RCC 7860 (cell line): ENCODE measurements around the gene SNRPA.
"Not testable (repeated sequence)": the region's sequence is repeated elsewhere in the genome, so short reads cannot be mapped to it uniquely, and the experiment has no call there.

ENCODE experiments used
- DNase-seq: peaks from one replicate; pipeline ENCODE4 v3.0.0-alpha.2; 2015; ENCODE audit warnings: low spot score
- FAIRE-seq: peaks from 2 replicates; lab custom pipeline; 2012; peaks lifted over from hg19 to GRCh38; lab: Jason Lieb, UNC

SNRPA gene

GRCh38 chr19:40721140-40721486 lies 29.9 kb upstream of the SNRPA start:
- FAIRE-seq (no peak), DNase-seq (no peak)

DNA sequence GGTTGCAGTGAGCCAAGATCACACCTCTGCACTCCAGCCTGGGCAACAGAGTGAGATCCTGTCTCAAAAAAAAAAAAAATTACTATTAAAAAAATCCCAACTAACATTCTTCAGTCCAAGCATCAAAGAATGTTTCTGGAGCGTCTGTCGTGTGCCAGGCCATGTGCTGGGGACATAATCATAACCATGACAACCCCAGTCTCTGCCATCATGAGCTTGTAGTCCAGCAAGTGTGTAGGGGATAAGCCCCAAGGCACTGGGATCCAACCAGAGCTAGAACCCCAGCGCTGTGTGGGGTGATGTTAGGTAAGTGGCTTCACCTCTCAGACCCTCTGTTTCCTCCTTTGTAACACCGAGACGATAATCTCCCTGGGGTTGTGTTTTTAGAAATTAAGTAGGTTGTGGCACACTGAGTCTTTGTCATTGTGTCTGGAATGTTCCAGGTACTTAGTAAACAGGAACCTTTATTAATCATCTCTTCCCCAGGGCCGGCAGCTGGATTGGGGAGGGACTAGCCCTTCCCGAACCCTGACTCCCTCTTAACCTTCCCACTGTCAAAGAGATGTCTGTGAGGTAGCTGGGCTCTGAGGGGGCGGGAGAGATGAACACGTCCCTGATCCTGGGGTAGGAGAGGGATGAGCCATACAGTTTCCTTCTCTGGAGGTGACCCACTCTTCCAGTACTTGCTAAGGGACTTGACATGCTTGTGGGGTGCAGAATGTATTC lies 28.9 kb upstream of the SNRPA start:
- no peak for DNase-seq
- FAIRE-seq: no peak

- DNase-seq (no peak), FAIRE-seq (no peak)
Observed at GRCh38 chr19:40723661-40724254, 27.2 kb upstream of the SNRPA start.

- no peak for DNase-seq
- FAIRE-seq: no peak
Observed at GRCh38 chr19:40724315-40724714, 26.7 kb upstream of the SNRPA start.

DNA sequence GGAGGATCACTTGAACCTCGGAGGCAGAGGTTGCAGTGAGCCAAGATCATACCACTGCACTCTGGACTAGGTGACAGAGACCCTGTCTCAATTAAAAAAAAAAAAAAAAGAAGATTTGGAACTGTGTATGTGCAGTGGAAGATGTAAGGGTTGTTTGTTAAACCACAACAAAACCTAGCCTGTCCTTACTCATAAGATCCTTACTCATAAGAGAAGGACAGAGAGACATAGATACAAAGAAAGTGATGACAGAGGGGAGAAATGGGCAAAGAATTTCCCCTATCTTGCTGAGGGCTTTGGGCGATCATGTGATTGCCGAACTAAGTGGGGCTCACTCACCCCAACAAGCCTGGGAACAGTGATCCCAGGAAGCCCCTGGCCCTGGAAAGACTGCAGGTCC lies 26.1 kb upstream of the SNRPA start:
- DNase-seq (no peak), FAIRE-seq (no peak)

DNA sequence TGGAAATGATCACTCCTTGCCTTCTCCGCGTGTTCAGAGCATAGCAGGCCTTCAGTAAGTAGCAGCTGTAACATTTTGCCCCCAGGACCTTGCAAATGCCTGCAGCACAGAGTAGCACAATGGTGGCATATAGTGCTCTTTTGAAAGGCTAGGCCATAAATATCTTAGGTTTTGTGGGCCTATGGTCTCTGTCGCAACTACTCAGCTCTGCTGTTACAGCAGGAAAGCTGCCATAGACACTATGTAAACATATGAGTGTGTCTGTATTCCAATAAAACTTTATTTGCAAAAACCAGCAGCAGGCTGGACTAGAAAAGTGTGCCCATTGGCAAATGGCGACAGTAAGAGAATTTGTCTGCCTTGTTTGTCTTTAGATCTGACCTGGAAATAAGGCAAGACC lies 24.7 kb upstream of the SNRPA start:
- FAIRE-seq (no peak), DNase-seq (no peak)

DNA sequence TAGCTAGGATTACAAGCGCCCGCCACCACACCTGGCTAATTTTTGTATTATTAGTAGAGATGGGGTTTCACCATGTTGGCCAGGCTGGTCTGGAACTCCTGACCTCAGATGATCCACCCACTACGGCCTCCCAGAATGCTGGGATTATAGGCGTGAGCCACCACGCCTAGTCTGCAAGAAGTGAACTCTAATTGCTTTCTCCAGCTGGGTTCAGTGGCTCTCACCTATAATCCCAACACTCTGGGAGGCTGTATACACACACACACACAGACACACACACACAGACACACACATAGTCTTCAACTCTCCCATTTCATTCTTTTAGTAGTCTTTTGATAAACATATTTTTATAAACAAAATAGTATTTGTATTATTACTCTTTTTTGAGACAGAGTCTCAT lies 20.9 kb upstream of the SNRPA start:
- FAIRE-seq, DNase-seq: not testable (repeated sequence)

DNA sequence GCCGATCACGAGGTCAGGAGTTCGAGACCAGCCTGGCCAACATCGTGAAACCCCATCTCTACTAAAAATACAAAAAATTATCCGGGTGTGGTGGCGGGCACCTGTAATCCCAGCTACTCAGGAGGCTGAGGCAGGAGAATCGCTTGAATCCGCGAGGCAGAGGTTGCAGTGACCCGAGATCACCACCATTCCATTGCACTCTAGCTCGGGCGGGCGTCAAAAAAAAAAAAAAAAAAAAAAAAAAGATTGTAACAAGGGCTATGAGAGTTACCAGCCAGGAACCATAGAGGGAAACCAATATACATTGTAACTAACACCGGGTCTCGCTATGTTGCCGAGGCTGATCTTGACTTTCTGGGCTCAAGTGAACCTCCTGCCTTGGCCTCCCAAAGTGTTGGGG lies 18.7 kb upstream of the SNRPA start:
- not testable (repeated sequence) for DNase-seq, FAIRE-seq

- no peak for DNase-seq
- FAIRE-seq: no peak
Observed at GRCh38 chr19:40733149-40733548, 17.9 kb upstream of the SNRPA start.

DNA sequence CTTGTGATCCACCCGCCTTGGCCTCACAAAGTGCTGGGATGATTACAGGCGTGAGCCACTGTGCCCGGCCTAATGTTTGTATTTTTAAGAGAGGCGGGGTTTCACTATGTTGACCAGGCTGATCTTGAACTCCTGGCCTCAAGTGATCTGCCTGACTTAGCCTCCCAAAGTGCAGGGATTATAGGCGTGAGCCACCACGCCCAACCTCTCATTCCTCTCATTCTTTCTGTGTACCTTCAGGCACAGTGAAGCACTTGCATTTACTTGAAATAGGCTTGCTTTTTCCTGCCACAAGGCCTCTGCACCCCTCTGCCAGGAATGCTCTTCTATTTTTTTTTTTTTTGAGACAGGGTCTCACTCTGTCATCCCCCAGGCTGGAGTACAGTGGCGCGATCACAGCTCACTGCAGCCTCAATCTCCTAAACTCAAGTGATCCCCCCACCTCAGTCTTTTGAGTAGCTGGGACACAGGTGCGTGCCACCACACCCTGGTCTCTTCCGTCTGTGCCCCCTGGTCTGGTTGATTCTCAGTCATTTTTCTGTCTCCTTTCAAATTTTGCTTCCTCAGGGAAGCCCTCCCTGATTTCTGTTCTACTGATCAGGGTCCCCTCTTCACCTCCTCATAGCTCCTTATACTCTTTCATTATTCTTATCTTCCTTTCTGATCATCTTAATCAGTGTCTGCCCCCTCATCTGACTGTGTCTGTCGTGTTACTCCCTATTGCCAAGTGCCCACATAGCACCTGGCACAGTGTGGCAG lies 15.8 kb upstream of the SNRPA start:
- DNase-seq (no peak), FAIRE-seq (no peak)

DNA sequence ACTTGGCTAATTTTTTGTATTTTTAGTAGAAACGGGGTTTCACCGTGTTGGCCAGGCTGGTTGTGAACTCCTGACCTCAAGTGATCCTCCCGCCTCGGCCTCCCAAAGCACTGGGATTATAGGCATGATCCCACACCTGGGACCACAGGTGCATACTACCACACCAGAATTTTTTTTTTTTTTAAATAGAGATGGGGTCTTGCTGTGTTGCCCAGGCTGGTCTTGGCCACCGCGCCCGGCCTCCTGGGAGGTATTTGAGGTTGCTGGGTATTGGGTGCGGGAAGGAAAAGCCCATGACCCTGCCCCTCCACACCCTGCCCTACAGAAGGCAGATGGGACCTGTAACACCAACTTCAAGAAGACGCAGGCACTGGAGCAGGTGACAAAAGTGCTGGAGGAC lies 14.3 kb upstream of the SNRPA start:
- no peak for DNase-seq
- FAIRE-seq: no peak

DNA sequence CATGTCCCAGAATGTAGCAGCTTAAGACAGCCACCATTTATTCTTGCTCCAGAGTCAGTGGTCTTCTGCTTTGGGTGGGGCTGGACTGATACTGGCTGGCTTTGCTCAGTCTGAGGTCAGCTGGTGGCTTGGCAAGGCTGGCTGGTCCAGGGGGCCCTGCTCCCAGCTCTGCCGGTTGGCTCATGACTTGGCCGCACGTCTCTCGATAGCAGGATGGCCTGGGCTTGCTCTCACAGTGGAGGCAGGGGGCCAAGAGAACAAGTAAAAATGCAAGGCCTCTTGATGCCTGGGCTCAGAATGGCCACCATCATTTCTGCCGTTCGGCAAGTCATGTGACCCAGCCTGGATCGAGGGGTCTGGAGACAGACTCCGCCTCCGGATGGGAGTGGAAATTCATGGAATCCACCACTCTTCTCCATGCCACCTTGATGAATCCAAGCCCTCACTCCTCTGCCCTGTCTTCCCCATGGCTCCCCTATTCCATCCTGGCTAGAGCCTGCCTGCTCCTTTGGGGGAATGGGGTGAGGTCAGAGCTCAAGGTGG lies 13.8 kb upstream of the SNRPA start:
- DNase-seq: no peak
- FAIRE-seq: no peak

- FAIRE-seq (no peak), DNase-seq (no peak)
Observed at GRCh38 chr19:40739030-40739839, 11.8 kb upstream of the SNRPA start.

DNA sequence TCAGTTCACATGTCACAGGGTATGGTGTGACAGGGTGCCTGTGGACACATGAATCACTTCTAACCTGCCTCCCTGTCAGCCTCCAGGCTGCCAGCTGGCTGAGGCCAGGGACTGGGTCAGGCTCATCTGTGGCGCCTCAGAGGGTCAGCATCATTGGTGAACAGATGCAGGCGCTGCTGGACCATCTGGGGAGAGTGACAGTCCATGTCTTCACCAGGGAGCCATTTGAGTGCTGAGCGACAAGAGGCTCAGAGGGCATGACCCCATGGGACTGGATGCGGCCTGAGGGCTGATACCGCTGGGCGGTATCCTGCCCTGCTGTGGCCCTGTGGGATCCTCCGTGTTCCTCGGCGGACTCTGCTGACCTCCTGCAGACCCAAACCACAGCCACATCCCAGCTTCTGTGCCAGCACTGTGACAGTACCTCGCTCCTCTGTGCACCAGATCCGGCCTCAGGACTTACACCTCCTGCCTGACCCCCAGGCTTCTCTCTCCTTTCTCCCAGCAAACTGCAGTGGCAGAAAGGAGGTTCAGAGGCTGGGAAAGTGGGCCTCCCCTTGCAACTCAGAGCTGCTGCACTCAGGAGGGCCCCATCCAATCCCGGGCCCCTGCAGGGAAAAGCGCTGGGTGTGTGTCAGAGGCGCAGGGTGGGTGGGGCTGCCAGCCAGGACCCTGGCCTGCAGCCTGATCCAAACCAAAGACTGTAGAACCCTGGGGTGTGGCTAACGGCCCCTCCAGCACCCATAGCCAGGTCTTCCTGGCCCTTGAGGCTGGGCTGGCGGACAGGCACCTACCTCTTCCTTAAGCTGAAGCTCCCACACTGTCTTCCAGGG lies 10.9 kb upstream of the SNRPA start:
- FAIRE-seq: no peak
- DNase-seq: no peak

GRCh38 chr19:40740747-40741146 lies 10.3 kb upstream of the SNRPA start:
- FAIRE-seq (no peak), DNase-seq (no peak)

- DNase-seq (no peak), FAIRE-seq (no peak)
Observed at GRCh38 chr19:40741527-40742390, 9.2 kb upstream of the SNRPA start.

GRCh38 chr19:40742477-40742876 lies 8.5 kb upstream of the SNRPA start:
- FAIRE-seq: no peak
- no peak for DNase-seq

- FAIRE-seq: no peak
- no peak for DNase-seq
Observed at GRCh38 chr19:40742886-40743285, 8.1 kb upstream of the SNRPA start.

DNA sequence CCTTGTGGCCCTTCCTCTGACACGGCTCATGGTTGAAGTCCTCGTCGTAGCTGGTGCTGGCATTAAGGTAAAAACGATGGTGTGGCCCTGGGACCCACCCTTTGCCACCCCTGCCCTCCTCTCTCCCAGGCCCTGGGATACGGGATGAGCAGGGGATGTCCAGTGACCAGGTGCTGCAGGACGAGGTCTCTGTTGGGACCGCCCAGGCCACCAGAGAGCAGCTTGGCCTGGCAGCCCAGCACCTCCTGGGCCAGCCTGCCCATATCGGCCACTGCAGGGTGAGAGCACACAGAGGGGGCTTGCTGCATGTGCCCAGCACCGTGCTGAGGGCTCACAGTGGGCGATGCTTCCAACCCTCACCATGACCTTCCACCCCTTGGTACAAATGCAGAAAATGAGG lies 7.1 kb upstream of the SNRPA start:
- FAIRE-seq (no peak), DNase-seq (no peak)
